Measurements from ENCODE around the gene RMRP. TPM values are rescaled to one million over a fixed set of nuclear protein-coding genes. Genes with fewer than 3 reads are reported as not detected.

RMRP gene
- polyA plus RNA-seq, 1 experiment: 1,738 TPM

GRCh38 chr9:35608221-35608620 lies 49.6 kb downstream of the RMRP start:
- ChIA-PET POLR2A (no interaction called here), CTCF (interaction anchor here (1.2 to 2.1 kb wide), 5 partner anchors 20 to 130 kb away, joined by 3 to 7 read pairs (median 4); partner anchors contain the start of genes CREB3 and TLN1)
- no peak for DNase-seq (ENCODE audit: low read depth)
- Histone ChIP-seq H3K36me3 (ENCODE audit: control insufficient read depth, insufficient read depth, low read length) (peaks cover 20% of the 10 kb centered on the region), H3K27me3 (ENCODE audit: control insufficient read depth, insufficient read depth, low read length) (no peaks in the 10 kb centered on the region), H3K4me3 (ENCODE audit: low read depth, low read length) (no peak overlapping the region)
- TF ChIP-seq CTCF (IDR thresholded peaks at IDR 0.05; ENCODE audit: insufficient read depth, low read depth, low read length): no peak

Small RNAs within 50 kb of the gene (small RNA-seq; reads per million reads assigned to genes)
- not detected for gene MIR4667 (ENCODE audit: insufficient read length, low read depth, low replicate concordance)
- gene RMRP (ENCODE audit: insufficient read length, low read depth, low replicate concordance): not detected
- gene RN7SL22P (ENCODE audit: insufficient read length, low read depth, low replicate concordance): not detected

Other genes starting within 250 kb of the RMRP start
- gene RUSC2, start 167.9 kb downstream of the RMRP start, polyA plus RNA-seq (2011; rRNA removed): 19.6 and 43.3 TPM in 2 replicates
- gene TESK1, start 52.8 kb downstream of the RMRP start, polyA plus RNA-seq (2011; rRNA removed): 23.2 and 32.6 TPM in 2 replicates
- gene CD72, start 39.6 kb downstream of the RMRP start, polyA plus RNA-seq (2011; rRNA removed): 1.1 and 1.7 TPM in 2 replicates
- gene SIT1, start 7.1 kb downstream of the RMRP start, polyA plus RNA-seq (2011; rRNA removed): not detected in 2 replicates
- gene CCDC107, start 273 bp upstream of the RMRP start, polyA plus RNA-seq (2011; rRNA removed): 22.0 and 27.9 TPM in 2 replicates
- 2.7 and 4.1 TPM in 2 replicates for gene ARHGEF39, start 7.2 kb upstream of the RMRP start, polyA plus RNA-seq (2011; rRNA removed)
- gene CA9, start 15.9 kb upstream of the RMRP start, polyA plus RNA-seq (2011; rRNA removed): 0.13 and 0.32 TPM in 2 replicates
- 1,727 and 2,061 TPM in 2 replicates for gene TPM2, start 31.9 kb upstream of the RMRP start, polyA plus RNA-seq (2011; rRNA removed)
- 215 and 399 TPM in 2 replicates for gene TLN1, start 74.2 kb upstream of the RMRP start, polyA plus RNA-seq (2011; rRNA removed)
- 67.9 and 75.8 TPM in 2 replicates for gene CREB3, start 74.6 kb upstream of the RMRP start, polyA plus RNA-seq (2011; rRNA removed)
- 30.3 and 44.1 TPM in 2 replicates for gene GBA2, start 91.2 kb upstream of the RMRP start, polyA plus RNA-seq (2011; rRNA removed)
- gene RGP1, start 91.3 kb upstream of the RMRP start, polyA plus RNA-seq (2011; rRNA removed): 17.4 and 19.7 TPM in 2 replicates
- gene MSMP, start 96.3 kb upstream of the RMRP start, polyA plus RNA-seq (2011; rRNA removed): not detected in 2 replicates
- gene NPR2, start 133.6 kb upstream of the RMRP start, polyA plus RNA-seq (2011; rRNA removed): 30.1 and 33.4 TPM in 2 replicates
- 0.50 and 0.85 TPM in 2 replicates for gene SPAG8, start 154.2 kb upstream of the RMRP start, polyA plus RNA-seq (2011; rRNA removed)
- 20.9 and 30.0 TPM in 2 replicates for gene HINT2, start 157.0 kb upstream of the RMRP start, polyA plus RNA-seq (2011; rRNA removed)
- gene FAM221B, start 170.7 kb upstream of the RMRP start, polyA plus RNA-seq (2011; rRNA removed): not detected in 2 replicates
- 3.4 and 5.6 TPM in 2 replicates for gene TMEM8B, start 171.2 kb upstream of the RMRP start, polyA plus RNA-seq (2011; rRNA removed)
- gene OR13J1, start 212.4 kb upstream of the RMRP start, polyA plus RNA-seq (2011; rRNA removed): not detected in 2 replicates
- 0.47 and 0.93 TPM in 2 replicates for gene HRCT1, start 248.2 kb upstream of the RMRP start, polyA plus RNA-seq (2011; rRNA removed)

All from BJ (cell line).